Stomach (tissue), 9 donors: ENCODE results near the gene ZGPAT. TPM values are rescaled to one million over a fixed set of nuclear protein-coding genes. Genes with fewer than 3 reads are reported as not detected.

Experiments
- DNase-seq, 2 donors: peaks; one replicate each; pipeline versions ENCODE4 v3.0.0 to v3.0.0-alpha.2; 2013 to 2019
- H3K27ac ChIP-seq, 5 donors: fragments of 200-600 bp in 4 of 5; sonication (generic) in 4 of 5; one replicate each; pipeline ENCODE4 v1.5.1; 2013 to 2019; ENCODE audit warnings: mild to moderate bottlenecking in 1 of 5, moderate library complexity in 1 of 5
- H3K27me3 ChIP-seq, 3 donors: fragments of 200-600 bp; sonication (generic); one replicate each; pipeline ENCODE4 v1.5.1; 2017 to 2019; ENCODE audit warnings: mixed run types in 1 of 3
- H3K36me3 ChIP-seq, 4 donors: fragments of 200-600 bp; sonication (generic); 1 replicate in 3 of 4; 2 replicates in 1 of 4; pipeline ENCODE4 v1.5.1; 2016 to 2019
- H3K4me1 ChIP-seq, 4 donors: fragments of 200-600 bp; sonication (generic); one replicate each; pipeline ENCODE4 v1.5.1; 2016 to 2019
- H3K4me3 ChIP-seq, 4 donors: fragments of 200-600 bp; sonication (generic) in 3 of 4; one replicate each; pipeline ENCODE4 v1.5.1; 2016 to 2019; ENCODE audit warnings: mild to moderate bottlenecking in 1 of 4
- H3K9me3 ChIP-seq, 4 donors: fragments of 200-600 bp; sonication (generic); one replicate each; pipeline ENCODE4 v1.5.1; 2016 to 2019
- CTCF ChIP-seq, 7 experiments: fragments of 450-650 bp in 4 of 7; fragments of 200-600 bp in 3 of 7; sonication (generic) in 3 of 7; IDR thresholded peaks; one replicate each; pipeline ENCODE4 v1.5.1; 2016 to 2019; ENCODE audit warnings: antibody characterized with exemption in 7 of 7, control low read depth in 2 of 7, mild to moderate bottlenecking in 1 of 7
- EP300 ChIP-seq: sonication (generic); formaldehyde crosslinking; IDR thresholded peaks from one replicate; pipeline ENCODE4 v1.6.1; 2017; ENCODE audit warnings: antibody characterized with exemption
- POLR2A ChIP-seq, 4 donors: fragments of 450-650 bp; IDR thresholded peaks; one replicate each; pipeline ENCODE4 v1.6.1; 2016; ENCODE audit warnings: antibody characterized with exemption in 4 of 4, control low read depth in 2 of 4, mild to moderate bottlenecking in 1 of 4, moderate library complexity in 1 of 4
- POLR2AphosphoS5 ChIP-seq, 3 donors: sonication (generic); formaldehyde crosslinking; IDR thresholded peaks; one replicate each; pipeline ENCODE4 v1.6.1; 2016; ENCODE audit warnings: antibody characterized with exemption in 3 of 3
- WGBS, 5 donors: extraction: QIAGEN DNeasy Blood & Tissue Kit in 3 of 5; methylation state at CpG; one replicate each; pipeline versions ENCODE4 v1.1.5 to v1.1.7; 2013 to 2018; 5-methylcytosine and 5-hydroxymethylcytosine counted together
- intact Hi-C: fragments of 100-400 bp; cut with DNase I; formaldehyde crosslinking; loops from one replicate; pipeline ENCODE4 v1.15.1; 2023; ENCODE audit warnings: low total_unique reads
- polyA plus RNA-seq, 3 donors: library from polyadenylated mRNA; stranded (reverse); fragments of 200-250 nt; gene quantifications; one replicate each; pipeline ENCODE4 v1.2.3, GENCODE V29; 2013
- total RNA-seq, 5 donors: library from RNA; depleted of rRNA; stranded (reverse); fragments of >200 nt; gene quantifications; one replicate each; pipeline versions ENCODE4 v1.1.0 to v1.2.3, GENCODE V29; 2014 to 2016
- donor health status: healthy with polysubstance abuse.
- donor health status: Bipolar disorder and iron deficiency.
- donor health status: healthy.

ZGPAT gene
- total and polyA plus RNA-seq, 8 donors = 12.3 to 49.6 (median 38.5) TPM

- Histone ChIP-seq H3K4me3 (no peak overlapping the region), H3K27me3 (no peaks in the 10 kb centered on the region), H3K36me3 (peaks cover 22 to 61% (median 48%) of the 10 kb centered on the region in 4 donors), H3K9me3 (no peaks in the 10 kb centered on the region), H3K4me1 (peaks cover 4 to 15% (median 12%) of the 10 kb centered on the region in 4 donors), H3K27ac (no peak overlapping the region)
- WGBS, 5 donors = 64 to 89% (median 82%) methylated on average over 4 to 5 of the region's 5 CpGs
- DNase-seq = no peak
- intact Hi-C loops = no loop called here
- TF ChIP-seq EP300 = no peak
- no peak for TF ChIP-seq POLR2AphosphoS5 (IDR thresholded peaks at IDR 0.05)
- no peak for TF ChIP-seq POLR2A (IDR thresholded peaks at IDR 0.05)
- no peak for TF ChIP-seq CTCF (IDR thresholded peaks at IDR 0.05)
These were observed 23.6 kb downstream of the ZGPAT start for GRCh38 chr20:63731410-63731809.

- no peak for TF ChIP-seq POLR2A (IDR thresholded peaks at IDR 0.05)
- no peak for TF ChIP-seq CTCF (IDR thresholded peaks at IDR 0.05)
- no peak for TF ChIP-seq EP300
- intact Hi-C loops = no loop called here
- H3K9me3 ChIP-seq = no peaks in the 10 kb centered on the region
- H3K4me1 ChIP-seq = peaks cover 12 to 25% (median 22%) of the 10 kb centered on the region in 4 donors
- H3K27ac ChIP-seq = no peak overlapping the region
- no peak for DNase-seq
- 86 to 92% (median 88%) methylated on average over 37 to 38 of the region's 38 CpGs for WGBS, 5 donors
- peaks cover 0 to 3% (median 0%) of the 10 kb centered on the region in 3 donors for H3K27me3 ChIP-seq
- H3K36me3 ChIP-seq = peaks cover 22 to 57% (median 48%) of the 10 kb centered on the region in 4 donors
- H3K4me3 ChIP-seq = no peak overlapping the region
These were observed 24.6 kb downstream of the ZGPAT start for GRCh38 chr20:63732118-63733095.

- no peak overlapping the region for H3K27ac ChIP-seq
- WGBS, 5 donors = 93 to 96% (median 95%) methylated on average over 11 to 13 of the region's 13 CpGs
- no peak for DNase-seq
- H3K4me3 ChIP-seq = no peak overlapping the region
- peaks cover 19 to 32% (median 29%) of the 10 kb centered on the region in 4 donors for H3K4me1 ChIP-seq
- TF ChIP-seq POLR2A (IDR thresholded peaks at IDR 0.05) (no peak), POLR2AphosphoS5 (IDR thresholded peaks at IDR 0.05) (no peak), CTCF (IDR thresholded peaks at IDR 0.05) (no peak), EP300 (no peak)
- H3K9me3 ChIP-seq = no peaks in the 10 kb centered on the region
- H3K36me3 ChIP-seq = peaks cover 22 to 57% (median 47%) of the 10 kb centered on the region in 4 donors
- peaks cover 0 to 6% (median 0%) of the 10 kb centered on the region in 3 donors for H3K27me3 ChIP-seq
- intact Hi-C loops = no loop called here
These were observed 25.3 kb downstream of the ZGPAT start for GRCh38 chr20:63733117-63733516.

GRCh38 chr20:63733579-63734081, 25.8 kb downstream of the ZGPAT start:
- Histone ChIP-seq H3K27me3 (peaks cover 0 to 6% (median 0%) of the 10 kb centered on the region in 3 donors), H3K36me3 (peaks cover 22 to 57% (median 45%) of the 10 kb centered on the region in 4 donors), H3K27ac (no peak overlapping the region), H3K4me3 (no peak overlapping the region), H3K4me1 (peaks cover 25 to 37% (median 32%) of the 10 kb centered on the region in 4 donors), H3K9me3 (no peaks in the 10 kb centered on the region)
- no peak for DNase-seq
- intact Hi-C loops = no loop called here
- no peak for TF ChIP-seq POLR2A (IDR thresholded peaks at IDR 0.05)
- TF ChIP-seq CTCF (IDR thresholded peaks at IDR 0.05) = no peak
- TF ChIP-seq EP300 = no peak
- WGBS, 5 donors = 93 to 99% (median 94%) methylated on average over 12 to 18 of the region's 18 CpGs
